NCI-H1436 (cell line): Measurements from ENCODE around the gene UQCRFS1.

ENCODE experiments used
- DNase-seq: peaks from one replicate; lab custom pipeline; 2025; lab: John Stamatoyannopoulos, UW

The UQCRFS1 gene

DNA sequence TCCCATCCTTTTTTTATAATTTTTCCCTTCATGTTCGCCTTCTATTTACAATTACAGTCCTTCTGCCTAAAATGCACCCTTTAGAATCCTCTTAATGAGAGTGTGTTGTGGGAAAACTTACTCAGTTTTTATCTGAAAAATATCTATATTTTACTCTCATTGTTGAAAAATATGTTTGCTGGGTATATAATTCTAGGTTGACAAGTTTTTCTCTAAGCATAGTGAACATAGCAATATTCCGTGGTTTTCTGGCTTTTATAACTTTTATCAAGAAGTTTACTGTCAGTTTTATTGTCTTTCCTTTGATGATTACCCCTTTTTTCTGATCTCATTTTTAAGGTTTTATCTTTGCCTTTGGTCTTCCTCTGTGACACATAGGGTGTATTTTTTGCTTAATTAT lies 57.3 kb downstream of the UQCRFS1 start:
- no peak for DNase-seq
